GM23248 (cell line): Measurements from ENCODE around the gene ST3GAL5.

Source experiments
- EZH2 ChIP-seq: fragments of 200-600 bp; sonication (generic); IDR thresholded peaks from 2 replicates; pipeline ENCODE4 v1.6.1; 2018; ENCODE audit warnings: antibody characterized with exemption, mild to moderate bottlenecking; ENCODE audit not compliant: insufficient read depth, poor library complexity, severe bottlenecking
- EZH2phosphoT487 ChIP-seq: fragments of 200-600 bp; sonication (generic); IDR thresholded peaks from 2 replicates; pipeline ENCODE4 v1.6.1; 2018; ENCODE audit warnings: antibody characterized with exemption, moderate library complexity, mild to moderate bottlenecking, low read depth; ENCODE audit not compliant: insufficient read depth

GRCh38 chr2:85834466-85834865 lies 54.3 kb downstream of the ST3GAL5 start:
- TF ChIP-seq EZH2 (no peak), EZH2phosphoT487 (no peak)
